Measurements from ENCODE around the gene FKBP3. TPM values are rescaled to one million over a fixed set of nuclear protein-coding genes. Genes with fewer than 3 reads are reported as not detected.

The FKBP3 gene
- total RNA-seq, 1 experiment from 2014 or later, result 94.2 TPM

DNA sequence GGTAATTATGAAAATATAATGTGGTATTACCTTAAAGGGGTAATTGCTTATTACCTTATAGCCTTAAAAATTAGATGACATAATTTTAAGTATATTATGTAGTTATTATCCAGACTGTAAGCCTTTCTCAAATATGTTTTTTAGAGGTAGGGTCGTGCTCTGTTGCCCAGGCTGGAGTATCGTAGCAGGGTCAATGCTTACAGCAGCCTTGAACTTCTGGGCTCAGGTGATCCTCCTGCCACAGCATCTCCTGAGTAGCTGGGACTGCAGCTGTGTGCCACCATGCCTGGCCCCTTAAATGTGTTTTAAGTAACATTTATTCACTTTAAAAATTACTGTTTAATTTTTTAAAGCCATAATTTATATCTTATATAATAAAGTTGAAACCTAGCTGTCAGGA is 40.0 kb downstream of the FKBP3 start:
- Histone ChIP-seq H3K27me3 (replicated peaks; ENCODE audit: control insufficient read depth, insufficient read depth, low read length) (no peaks in the 10 kb centered on the region), H3K36me3 (ENCODE audit: control insufficient read depth, insufficient read depth, low read length) (no peaks in the 10 kb centered on the region), H3K4me3 (ENCODE audit: low read depth, low read length) (no peak overlapping the region), H3K9me3 (no peaks in the 10 kb centered on the region), H3K4me1 (no peaks in the 10 kb centered on the region)
- CTCF ChIA-PET, result no interaction called here
- H3K27ac Mint-ChIP-seq (ENCODE audit: unreplicated experiment), result no peak overlapping the region
- no peaks in the 10 kb centered on the region for H3K4me1 Mint-ChIP-seq (ENCODE audit: low read depth, unreplicated experiment)
- H3K27me3 Mint-ChIP-seq (ENCODE audit: insufficient read depth, unreplicated experiment), result no peaks in the 10 kb centered on the region
- DNase-seq, result no peak
- no peak overlapping the region for H3K4me3 Mint-ChIP-seq (ENCODE audit: unreplicated experiment)
- intact Hi-C loops (cut with micrococcal nuclease; ENCODE audit: unreplicated experiment), result no loop called here
- POLR2A ChIA-PET, result no interaction called here
- H3K36me3 Mint-ChIP-seq (ENCODE audit: insufficient read depth, unreplicated experiment), result peaks cover 34% of the 10 kb centered on the region
- H3K9me3 Mint-ChIP-seq (ENCODE audit: unreplicated experiment), result no peaks in the 10 kb centered on the region
- TF ChIP-seq, protein P1, sequence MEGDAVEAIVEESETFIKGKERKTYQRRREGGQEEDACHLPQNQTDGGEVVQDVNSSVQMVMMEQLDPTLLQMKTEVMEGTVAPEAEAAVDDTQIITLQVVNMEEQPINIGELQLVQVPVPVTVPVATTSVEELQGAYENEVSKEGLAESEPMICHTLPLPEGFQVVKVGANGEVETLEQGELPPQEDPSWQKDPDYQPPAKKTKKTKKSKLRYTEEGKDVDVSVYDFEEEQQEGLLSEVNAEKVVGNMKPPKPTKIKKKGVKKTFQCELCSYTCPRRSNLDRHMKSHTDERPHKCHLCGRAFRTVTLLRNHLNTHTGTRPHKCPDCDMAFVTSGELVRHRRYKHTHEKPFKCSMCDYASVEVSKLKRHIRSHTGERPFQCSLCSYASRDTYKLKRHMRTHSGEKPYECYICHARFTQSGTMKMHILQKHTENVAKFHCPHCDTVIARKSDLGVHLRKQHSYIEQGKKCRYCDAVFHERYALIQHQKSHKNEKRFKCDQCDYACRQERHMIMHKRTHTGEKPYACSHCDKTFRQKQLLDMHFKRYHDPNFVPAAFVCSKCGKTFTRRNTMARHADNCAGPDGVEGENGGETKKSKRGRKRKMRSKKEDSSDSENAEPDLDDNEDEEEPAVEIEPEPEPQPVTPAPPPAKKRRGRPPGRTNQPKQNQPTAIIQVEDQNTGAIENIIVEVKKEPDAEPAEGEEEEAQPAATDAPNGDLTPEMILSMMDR (IDR thresholded peaks at IDR 0.05; ENCODE audit: insufficient read depth in 1 of 2, low read depth in 1 of 2, low read length in 1 of 2, severe bottlenecking in 1 of 2, unreplicated experiment in 1 of 2), result no peak
- BruUV-seq (replicated peaks), result no TSS peak

DNA sequence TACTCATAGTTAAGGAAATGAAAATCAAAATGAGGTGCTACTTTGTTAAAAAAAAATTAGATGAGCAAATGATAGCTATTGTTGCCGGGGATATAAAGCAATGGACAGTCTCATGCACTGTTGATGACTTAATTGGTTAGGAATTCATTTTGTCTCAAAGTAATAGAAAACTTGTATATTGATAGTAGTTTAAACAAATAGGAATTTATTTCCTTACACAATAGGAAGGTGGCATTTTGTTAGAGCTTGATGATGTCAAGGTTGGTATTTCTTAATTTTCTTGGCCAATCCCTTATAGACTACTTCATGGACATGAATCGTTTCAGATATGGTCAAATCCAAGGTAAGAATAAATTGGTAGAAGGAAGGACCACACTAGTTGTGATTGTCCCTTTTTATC is 42.6 kb downstream of the FKBP3 start:
- Mint-ChIP-seq H3K4me1 (ENCODE audit: low read depth, unreplicated experiment) (peaks cover 5% of the 10 kb centered on the region), H3K4me3 (ENCODE audit: unreplicated experiment) (no peak overlapping the region), H3K36me3 (ENCODE audit: insufficient read depth, unreplicated experiment) (peaks cover 16% of the 10 kb centered on the region), H3K9me3 (ENCODE audit: unreplicated experiment) (no peaks in the 10 kb centered on the region), H3K27me3 (ENCODE audit: insufficient read depth, unreplicated experiment) (no peaks in the 10 kb centered on the region), H3K27ac (ENCODE audit: unreplicated experiment) (no peak overlapping the region)
- Histone ChIP-seq H3K9me3 (no peaks in the 10 kb centered on the region), H3K27me3 (replicated peaks; ENCODE audit: control insufficient read depth, insufficient read depth, low read length) (no peaks in the 10 kb centered on the region), H3K4me3 (ENCODE audit: low read depth, low read length) (no peak overlapping the region), H3K4me1 (no peaks in the 10 kb centered on the region), H3K36me3 (ENCODE audit: control insufficient read depth, insufficient read depth, low read length) (no peaks in the 10 kb centered on the region)
- TF ChIP-seq, protein P1 (IDR thresholded peaks at IDR 0.05; ENCODE audit: insufficient read depth in 1 of 2, low read depth in 1 of 2, low read length in 1 of 2, severe bottlenecking in 1 of 2, unreplicated experiment in 1 of 2), result no peak
- ChIA-PET POLR2A (no interaction called here), CTCF (interaction anchor here (0.7 kb wide), 1 partner anchor 164 kb away, joined by 9 read pairs; no protein-coding TSS in a partner anchor)
- DNase-seq, result no peak
- BruUV-seq (replicated peaks), result no TSS peak
- intact Hi-C loops (cut with micrococcal nuclease; ENCODE audit: unreplicated experiment), result no loop called here

DNA sequence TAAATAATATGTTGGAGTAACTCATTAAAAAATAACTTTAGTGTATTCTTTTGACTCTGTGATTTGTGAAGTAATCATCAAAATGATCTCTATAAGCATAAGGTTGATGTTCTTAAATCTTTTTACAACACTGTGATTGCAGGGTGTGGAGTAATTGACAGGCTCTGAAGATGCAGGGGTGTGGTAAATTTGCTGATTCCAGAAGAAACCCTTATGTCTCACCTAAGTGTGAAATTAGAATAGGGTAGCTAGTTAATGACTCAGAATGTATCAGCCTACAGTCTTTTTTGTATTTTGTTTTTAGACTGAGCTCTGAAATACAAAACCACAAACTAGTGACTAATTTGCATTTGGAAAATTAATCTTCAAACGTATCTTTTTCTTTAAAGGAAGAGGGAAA is 44.5 kb downstream of the FKBP3 start:
- Histone ChIP-seq H3K36me3 (ENCODE audit: control insufficient read depth, insufficient read depth, low read length) (no peaks in the 10 kb centered on the region), H3K4me3 (ENCODE audit: low read depth, low read length) (no peak overlapping the region), H3K9me3 (no peaks in the 10 kb centered on the region), H3K27me3 (replicated peaks; ENCODE audit: control insufficient read depth, insufficient read depth, low read length) (no peaks in the 10 kb centered on the region), H3K4me1 (no peaks in the 10 kb centered on the region)
- BruUV-seq (replicated peaks), result no TSS peak
- Mint-ChIP-seq H3K27ac (ENCODE audit: unreplicated experiment) (no peak overlapping the region), H3K36me3 (ENCODE audit: insufficient read depth, unreplicated experiment) (no peaks in the 10 kb centered on the region), H3K4me3 (ENCODE audit: unreplicated experiment) (no peak overlapping the region), H3K9me3 (ENCODE audit: unreplicated experiment) (no peaks in the 10 kb centered on the region), H3K4me1 (ENCODE audit: low read depth, unreplicated experiment) (peaks cover 11% of the 10 kb centered on the region), H3K27me3 (ENCODE audit: insufficient read depth, unreplicated experiment) (no peaks in the 10 kb centered on the region)
- no peak for DNase-seq
- ChIA-PET POLR2A (no interaction called here), CTCF (no interaction called here)
- intact Hi-C loops (cut with micrococcal nuclease; ENCODE audit: unreplicated experiment), result no loop called here
- TF ChIP-seq, protein P1 (IDR thresholded peaks at IDR 0.05; ENCODE audit: insufficient read depth in 1 of 2, low read depth in 1 of 2, low read length in 1 of 2, severe bottlenecking in 1 of 2, unreplicated experiment in 1 of 2), result no peak
